GM10266 (cell line): Measurements from ENCODE around the gene ASB1.

Experiments used
- DNase-seq: peaks from one replicate; pipeline ENCODE4 v3.0.0; 2012; ENCODE audit errors: extremely low spot score
- TF ChIP-seq, protein P1 (sequence below): IDR thresholded peaks from 2 replicates; pipeline ENCODE4 v1.5.1; 2012; ENCODE audit warnings: mild to moderate bottlenecking, low read depth; ENCODE audit not compliant: control insufficient read depth, insufficient read depth; ENCODE audit errors: missing control alignments

Gene ASB1

DNA sequence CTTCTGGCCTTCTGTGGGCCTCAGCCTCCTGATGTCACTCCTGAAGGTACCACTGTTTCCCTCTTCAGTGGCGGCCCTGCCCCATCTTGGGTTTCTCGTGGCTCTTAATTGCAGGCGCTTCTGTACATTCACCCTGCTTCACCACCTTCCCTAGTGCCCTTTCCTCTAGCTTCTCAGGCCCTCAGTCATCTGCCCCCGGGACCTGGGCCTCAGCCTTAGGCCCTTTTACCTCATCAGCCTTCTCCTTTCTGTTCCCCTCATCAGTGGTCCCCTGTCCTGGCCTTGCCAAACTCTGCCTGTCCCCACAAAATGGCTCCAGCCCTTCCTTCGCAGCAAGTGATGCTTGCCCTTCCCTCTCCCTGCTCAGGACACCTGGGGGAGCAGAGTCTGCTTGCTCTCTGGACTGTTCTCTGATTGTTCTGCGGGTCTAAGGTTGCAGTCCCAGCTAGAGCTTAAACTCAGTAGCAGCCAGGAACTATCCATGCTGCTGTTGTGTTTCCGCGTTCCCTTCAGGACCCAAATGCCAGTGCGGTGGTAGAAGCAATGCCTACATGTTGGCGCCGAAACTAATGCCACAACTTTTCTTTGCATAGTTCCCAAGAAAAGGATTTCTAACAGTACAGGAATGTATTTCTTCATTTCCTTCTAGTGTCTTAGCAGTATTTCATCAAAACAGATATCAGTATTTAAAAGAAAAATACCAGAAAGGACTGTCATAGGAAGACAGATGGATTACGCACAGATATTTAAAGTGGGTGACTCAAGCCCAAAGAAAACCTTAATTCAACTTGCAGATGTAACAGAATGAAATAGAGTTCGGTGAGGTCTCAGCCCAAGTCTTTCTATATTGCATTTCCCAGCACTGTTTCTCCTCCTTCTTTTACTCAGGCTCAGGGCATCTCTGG lies 7.5 kb downstream of the ASB1 start:
- TF ChIP-seq, protein P1, sequence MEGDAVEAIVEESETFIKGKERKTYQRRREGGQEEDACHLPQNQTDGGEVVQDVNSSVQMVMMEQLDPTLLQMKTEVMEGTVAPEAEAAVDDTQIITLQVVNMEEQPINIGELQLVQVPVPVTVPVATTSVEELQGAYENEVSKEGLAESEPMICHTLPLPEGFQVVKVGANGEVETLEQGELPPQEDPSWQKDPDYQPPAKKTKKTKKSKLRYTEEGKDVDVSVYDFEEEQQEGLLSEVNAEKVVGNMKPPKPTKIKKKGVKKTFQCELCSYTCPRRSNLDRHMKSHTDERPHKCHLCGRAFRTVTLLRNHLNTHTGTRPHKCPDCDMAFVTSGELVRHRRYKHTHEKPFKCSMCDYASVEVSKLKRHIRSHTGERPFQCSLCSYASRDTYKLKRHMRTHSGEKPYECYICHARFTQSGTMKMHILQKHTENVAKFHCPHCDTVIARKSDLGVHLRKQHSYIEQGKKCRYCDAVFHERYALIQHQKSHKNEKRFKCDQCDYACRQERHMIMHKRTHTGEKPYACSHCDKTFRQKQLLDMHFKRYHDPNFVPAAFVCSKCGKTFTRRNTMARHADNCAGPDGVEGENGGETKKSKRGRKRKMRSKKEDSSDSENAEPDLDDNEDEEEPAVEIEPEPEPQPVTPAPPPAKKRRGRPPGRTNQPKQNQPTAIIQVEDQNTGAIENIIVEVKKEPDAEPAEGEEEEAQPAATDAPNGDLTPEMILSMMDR = no peak
- no peak for DNase-seq

DNA sequence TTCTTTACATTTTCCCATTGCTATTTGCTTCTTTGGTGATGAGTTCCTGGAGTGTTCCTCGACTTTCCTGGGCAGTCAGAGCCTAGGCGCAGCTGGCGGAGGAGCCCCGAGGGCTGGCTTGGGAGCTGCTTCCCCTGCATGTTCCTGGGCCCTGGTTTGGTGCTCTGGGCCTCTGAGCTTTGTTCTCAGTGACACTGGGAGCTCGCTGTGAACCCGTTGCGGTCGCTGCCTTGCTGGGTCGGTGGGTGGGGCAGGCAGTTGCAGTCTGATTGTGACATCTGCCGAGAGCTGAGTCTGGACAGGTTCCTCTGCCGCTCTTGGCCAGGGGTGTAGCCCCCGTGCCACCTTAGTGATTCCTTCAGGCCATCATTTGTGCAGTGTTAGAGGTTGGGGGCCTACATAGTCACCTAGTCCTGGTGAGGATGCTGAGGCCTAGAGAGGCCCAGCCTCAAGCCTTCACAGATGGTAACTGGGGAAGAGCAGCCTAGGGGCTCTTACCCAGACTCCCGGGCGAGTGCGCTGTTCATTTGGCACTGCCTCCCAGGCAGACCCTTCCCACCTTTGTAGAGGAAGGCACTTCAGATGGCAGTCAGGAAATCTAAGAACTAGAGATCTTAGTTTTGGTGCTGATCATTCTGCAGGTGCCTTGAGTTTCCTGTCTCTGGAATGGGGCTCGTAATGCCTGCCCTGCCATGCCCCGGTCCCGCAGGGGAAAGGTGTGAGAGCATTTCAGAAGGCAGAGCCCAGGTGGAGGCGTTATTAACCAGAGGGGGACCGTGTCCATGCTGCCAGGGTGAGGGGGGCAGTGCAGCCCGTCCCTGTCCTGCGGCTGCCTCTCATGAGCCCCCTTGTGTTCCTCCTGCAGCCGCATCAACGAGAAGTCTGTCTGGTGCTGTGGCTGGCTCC lies 8.4 kb downstream of the ASB1 start:
- DNase-seq = no peak
- TF ChIP-seq, protein P1 = no peak

DNA sequence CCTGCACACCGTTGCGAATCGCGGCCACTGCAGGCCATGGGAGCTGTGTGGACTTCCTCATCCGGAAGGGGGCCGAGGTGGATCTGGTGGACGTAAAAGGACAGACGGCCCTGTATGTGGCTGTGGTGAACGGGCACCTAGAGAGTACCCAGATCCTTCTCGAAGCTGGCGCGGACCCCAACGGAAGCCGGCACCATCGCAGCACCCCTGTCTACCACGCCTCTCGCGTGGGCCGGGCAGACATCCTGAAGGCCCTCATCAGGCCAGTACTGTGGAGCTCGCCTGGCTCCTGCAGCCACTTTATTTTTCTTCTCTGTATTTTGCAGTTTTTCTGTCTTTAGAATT lies 9.0 kb downstream of the ASB1 start:
- TF ChIP-seq, protein P1 = no peak
- no peak for DNase-seq

DNA sequence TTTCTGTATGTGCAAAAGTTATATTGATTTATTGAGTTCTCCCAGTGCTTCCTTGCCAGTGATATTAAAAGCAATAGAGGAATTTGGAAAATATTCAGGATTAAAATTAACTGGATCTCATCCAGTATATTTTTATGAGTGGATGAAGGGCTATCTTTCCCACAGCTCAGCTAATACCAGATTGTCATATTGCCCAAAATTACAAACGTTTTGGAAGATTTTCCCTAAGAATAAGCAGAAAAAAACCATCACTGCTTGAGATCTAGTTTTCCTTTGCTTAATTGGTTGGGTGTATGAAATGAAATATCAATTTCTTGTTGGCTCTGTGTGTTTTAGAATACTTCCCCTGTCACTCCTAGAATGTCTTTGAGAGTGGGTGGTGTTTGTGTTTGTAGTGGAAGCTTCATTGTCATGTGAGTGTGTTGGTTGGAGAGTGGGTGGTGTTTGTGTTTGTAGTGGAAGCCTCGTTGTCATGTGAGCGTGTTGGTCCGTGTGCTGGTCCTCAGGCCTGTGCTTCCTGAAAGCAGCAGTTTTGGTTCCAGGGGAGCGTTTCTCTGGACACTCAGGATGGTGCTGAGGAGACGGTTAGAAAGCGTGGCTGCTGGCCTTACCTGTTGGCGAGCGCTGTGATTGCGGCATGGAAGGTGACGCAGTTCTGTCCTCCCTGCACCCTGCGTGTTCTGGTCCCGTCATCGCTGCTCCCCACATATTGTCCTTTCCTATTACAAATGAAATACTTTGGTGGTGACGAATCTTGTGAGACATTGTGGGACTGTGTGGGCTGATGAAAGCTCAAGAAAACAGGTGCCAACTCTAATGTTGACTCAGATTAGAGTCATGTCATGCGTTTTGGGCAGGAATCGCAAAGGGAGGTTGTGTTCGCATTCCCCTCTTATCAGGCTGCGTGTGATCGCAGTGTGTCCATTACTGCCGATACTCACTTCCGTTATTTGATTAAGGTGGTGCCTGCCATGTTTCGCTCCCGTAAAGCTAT lies 12.4 kb downstream of the ASB1 start:
- TF ChIP-seq, protein P1 = no peak
- DNase-seq = no peak

DNA sequence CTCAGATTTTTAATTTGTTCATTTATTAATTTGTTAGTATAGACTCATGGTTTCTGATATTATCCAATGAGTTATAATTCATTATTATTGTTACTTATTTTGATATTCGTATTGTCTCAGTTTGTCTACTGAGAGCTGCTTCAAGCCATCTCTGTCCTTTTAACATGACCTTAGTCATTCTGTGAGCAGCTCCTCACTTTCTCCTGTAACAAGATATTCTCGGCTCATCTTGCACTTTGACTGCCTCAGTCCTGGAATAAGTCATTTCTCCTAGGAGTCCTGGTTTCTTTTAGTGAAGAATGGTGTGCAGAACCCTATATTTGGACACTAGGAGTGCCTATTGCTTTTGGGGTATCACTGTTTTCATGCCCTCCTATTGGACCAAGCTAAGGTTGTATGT lies 13.2 kb downstream of the ASB1 start:
- TF ChIP-seq, protein P1 = no peak
- no peak for DNase-seq

DNA sequence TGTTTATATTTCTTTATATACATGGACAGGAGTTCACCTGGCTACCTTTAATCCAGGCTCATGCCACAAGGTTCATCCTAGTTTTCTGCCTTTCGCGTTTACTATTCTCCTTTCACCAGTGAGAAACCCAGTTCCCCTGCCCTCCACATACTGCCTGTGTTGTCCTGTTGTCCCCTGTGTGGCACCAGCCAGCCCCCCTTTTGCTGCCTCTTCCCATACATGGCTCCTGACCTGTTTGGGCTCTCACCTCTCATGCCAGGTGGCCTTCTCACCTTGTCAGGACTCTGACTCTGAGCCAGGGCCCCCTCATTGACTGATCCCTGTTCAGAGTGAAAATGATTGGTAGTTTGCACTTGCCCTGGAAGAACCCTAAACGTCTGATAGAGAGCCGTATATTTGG lies 13.6 kb downstream of the ASB1 start:
- DNase-seq = no peak
- TF ChIP-seq, protein P1 = no peak
